Endothelial cell (in vitro differentiated cells): ENCODE measurements around the gene RPL13A. TPM values are rescaled to one million over a fixed set of nuclear protein-coding genes. Genes with fewer than 3 reads are reported as not detected.
A peak's percentile ranks its signal among the peaks of the same experiment; 100 is the strongest.
"Not testable (repeated sequence)": the region's sequence is repeated elsewhere in the genome, so short reads cannot be mapped to it uniquely, and the experiment has no call there.

Source experiments
- DNase-seq: peaks from one replicate; pipeline ENCODE4 v3.0.0; 2021; ENCODE audit warnings: low spot score
- H3K27ac Mint-ChIP-seq: one replicate; pipeline ENCODE4 v1.8.0; 2021; ENCODE audit warnings: mixed read lengths, inconsistent platforms; ENCODE audit not compliant: unreplicated experiment
- H3K27me3 Mint-ChIP-seq: one replicate; pipeline ENCODE4 v1.8.0; 2021; ENCODE audit warnings: mild to moderate bottlenecking, moderate library complexity, mixed read lengths, inconsistent platforms; ENCODE audit not compliant: unreplicated experiment
- H3K36me3 Mint-ChIP-seq: one replicate; pipeline ENCODE4 v1.8.0; 2021; ENCODE audit warnings: mild to moderate bottlenecking, low read depth, mixed read lengths, inconsistent platforms; ENCODE audit not compliant: unreplicated experiment
- H3K4me1 Mint-ChIP-seq: one replicate; pipeline ENCODE4 v1.8.0; 2021; ENCODE audit warnings: mild to moderate bottlenecking, mixed read lengths, inconsistent platforms; ENCODE audit not compliant: unreplicated experiment
- H3K4me3 Mint-ChIP-seq: one replicate; pipeline ENCODE4 v1.8.0; 2021; ENCODE audit warnings: mild to moderate bottlenecking, mixed read lengths, inconsistent platforms; ENCODE audit not compliant: unreplicated experiment
- H3K9me3 Mint-ChIP-seq: one replicate; pipeline ENCODE4 v1.8.0; 2021; ENCODE audit warnings: mixed read lengths, inconsistent platforms; ENCODE audit not compliant: unreplicated experiment
- CTCF ChIP-seq: fragments of 200-600 bp; sonication (generic); IDR thresholded peaks from one replicate; pipeline ENCODE4 v1.5.0; 2021; ENCODE audit warnings: antibody characterized with exemption; ENCODE audit not compliant: unreplicated experiment
- total RNA-seq: library from RNA; stranded (reverse); fragmentation: NEBNext Ultra II Directional; extraction: Animal tissue kit (Norgen Biotek cat#: 25700); gene quantifications from one replicate; pipeline ENCODE4 v1.2.1, GENCODE V29; 2021; ENCODE audit not compliant: unreplicated experiment

The RPL13A gene
- total RNA-seq, 1 donor from 2014 or later: 2,762 TPM

DNA sequence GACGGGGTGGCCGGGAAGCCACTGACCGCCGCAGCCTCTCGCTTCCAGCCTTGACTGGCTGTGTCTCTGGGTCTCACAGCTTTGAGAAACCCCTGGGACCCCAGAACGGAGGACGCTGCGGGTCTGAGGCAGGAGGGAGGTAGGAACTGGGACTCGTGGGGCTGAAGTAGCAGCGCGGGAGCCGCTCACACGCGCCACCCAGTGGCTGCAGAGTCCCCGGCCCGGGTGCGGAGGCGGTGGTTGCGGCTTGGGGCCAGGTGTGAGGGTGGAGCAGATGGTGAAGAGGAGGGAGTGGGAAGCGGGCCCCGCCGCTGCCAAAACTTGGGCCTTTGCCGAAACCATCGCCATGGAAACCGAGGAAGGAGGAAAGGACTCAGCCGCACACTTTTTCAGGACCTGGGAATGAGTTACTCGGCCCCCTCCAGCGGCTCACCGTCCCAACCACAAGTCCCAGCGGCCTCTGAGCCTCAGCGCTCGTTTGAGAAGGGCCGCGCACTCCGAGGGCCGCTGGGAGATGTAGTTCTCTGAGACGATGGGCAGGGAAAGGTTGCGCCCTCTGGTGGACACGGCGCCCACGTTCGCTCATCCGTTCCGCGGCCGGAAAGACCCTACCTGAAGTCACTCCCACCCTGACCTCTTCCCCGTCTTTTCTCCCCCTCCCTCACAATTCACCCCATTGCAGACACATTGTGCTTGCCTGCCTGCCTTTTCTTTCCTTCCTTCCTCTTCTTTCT is 43.9 kb upstream of the RPL13A start:
- peak overlapping the region; percentile 42 for H3K27ac Mint-ChIP-seq
- H3K4me1 Mint-ChIP-seq: peaks cover 15% of the 10 kb centered on the region
- H3K4me3 Mint-ChIP-seq: peak overlapping the region; percentile 82
- peaks cover 41% of the 10 kb centered on the region for H3K27me3 Mint-ChIP-seq
- H3K36me3 Mint-ChIP-seq: peaks cover 21% of the 10 kb centered on the region
- no peaks in the 10 kb centered on the region for H3K9me3 Mint-ChIP-seq
- DNase-seq: peak; percentile 94
- peak; percentile 85 for TF ChIP-seq CTCF

DNA sequence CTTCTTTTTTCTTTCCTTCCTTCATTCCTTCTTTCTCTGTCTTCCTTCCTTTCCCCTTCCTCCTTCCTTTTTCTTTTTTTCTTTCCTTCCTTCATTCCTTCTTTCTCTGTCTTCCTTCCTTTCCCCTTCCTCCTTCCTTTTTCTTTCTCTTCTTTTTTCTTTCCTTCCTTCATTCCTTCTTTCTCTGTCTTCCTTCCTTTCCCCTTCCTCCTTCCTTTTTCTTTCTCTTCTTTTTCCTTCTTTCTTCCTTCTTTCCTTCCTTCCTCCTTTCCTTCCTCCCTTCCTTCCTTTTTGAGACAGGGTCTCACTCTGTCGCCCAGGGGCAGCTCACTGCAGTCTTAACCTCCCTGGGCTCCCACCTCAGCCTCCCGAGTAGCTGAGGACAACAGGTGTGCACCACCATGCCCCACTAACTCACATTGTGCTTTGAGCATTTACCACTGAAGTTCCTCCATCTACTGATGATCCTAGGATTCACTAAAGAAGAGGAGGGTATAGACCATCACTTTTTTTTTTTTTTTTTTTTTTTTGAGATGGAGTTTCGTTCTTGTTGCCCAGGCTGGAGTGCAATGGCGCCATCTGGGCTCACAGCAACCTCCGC is 43.2 kb upstream of the RPL13A start:
- Mint-ChIP-seq H3K27ac (peak overlapping the region; percentile 42), H3K4me1 (peaks cover 17% of the 10 kb centered on the region), H3K36me3 (peaks cover 24% of the 10 kb centered on the region), H3K4me3 (peak overlapping the region; percentile 67), H3K27me3 (peaks cover 36% of the 10 kb centered on the region)
- DNase-seq, H3K9me3 Mint-ChIP-seq: not testable (repeated sequence)

- Mint-ChIP-seq H3K9me3 (no peaks in the 10 kb centered on the region), H3K4me3 (peak overlapping the region; percentile 48), H3K27me3 (peaks cover 27% of the 10 kb centered on the region), H3K36me3 (peaks cover 33% of the 10 kb centered on the region), H3K27ac (no peak overlapping the region), H3K4me1 (peaks cover 20% of the 10 kb centered on the region)
- TF ChIP-seq CTCF: no peak
- no peak for DNase-seq
These were observed 41.4 kb upstream of the RPL13A start for GRCh38 chr19:49445997-49446396.

DNA sequence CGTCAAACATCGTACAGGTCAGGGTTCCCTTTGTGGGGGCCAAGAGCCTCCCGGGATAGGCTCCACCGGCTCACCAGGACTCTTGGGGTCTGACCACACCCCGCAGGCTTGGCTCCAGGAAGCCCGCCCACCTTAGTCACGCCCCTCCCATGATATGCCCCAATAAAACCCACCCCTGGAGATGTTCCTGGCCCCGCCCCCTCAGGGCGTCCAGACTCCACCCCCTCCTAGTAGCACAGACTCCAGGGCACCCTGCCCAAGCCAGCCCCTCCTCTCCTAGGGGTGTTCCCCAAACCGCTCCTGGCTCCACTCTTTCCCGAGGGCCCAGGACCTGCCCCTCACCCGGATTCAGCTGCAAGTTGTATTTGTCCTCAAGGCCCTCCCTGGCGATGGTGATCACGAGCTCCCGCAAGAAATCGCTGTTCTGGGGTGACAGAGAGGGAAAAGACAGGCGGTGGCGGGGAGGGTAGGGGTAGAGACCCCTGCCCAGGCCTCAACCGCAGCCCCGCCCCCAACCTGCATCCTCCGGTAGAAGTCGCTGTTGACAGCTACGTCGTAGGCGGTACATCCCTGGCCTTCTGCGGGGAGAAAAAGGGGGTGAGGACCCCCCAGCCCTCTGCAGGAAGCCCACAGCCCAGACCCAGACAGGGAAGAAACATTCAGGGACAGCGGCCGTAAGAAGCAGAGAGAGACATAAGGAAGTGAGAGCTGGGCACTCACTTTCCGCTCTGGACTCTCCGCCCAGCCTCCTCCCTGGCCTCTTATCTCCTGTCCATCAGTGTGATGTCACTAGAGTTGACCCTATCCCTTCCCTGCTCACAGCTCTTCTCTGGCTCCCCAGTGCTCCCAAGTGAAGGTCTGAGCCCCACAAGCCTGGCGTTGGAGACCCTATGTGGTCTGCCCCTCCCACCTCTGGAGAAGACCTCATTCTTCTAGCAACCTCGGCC is 39.6 kb upstream of the RPL13A start:
- peaks cover 22% of the 10 kb centered on the region for H3K27me3 Mint-ChIP-seq
- peak overlapping the region; percentile 3 for H3K27ac Mint-ChIP-seq
- TF ChIP-seq CTCF: no peak
- H3K4me3 Mint-ChIP-seq: peak overlapping the region; percentile 85
- H3K4me1 Mint-ChIP-seq: peaks cover 21% of the 10 kb centered on the region
- no peaks in the 10 kb centered on the region for H3K9me3 Mint-ChIP-seq
- H3K36me3 Mint-ChIP-seq: peaks cover 30% of the 10 kb centered on the region
- DNase-seq: no peak

DNA sequence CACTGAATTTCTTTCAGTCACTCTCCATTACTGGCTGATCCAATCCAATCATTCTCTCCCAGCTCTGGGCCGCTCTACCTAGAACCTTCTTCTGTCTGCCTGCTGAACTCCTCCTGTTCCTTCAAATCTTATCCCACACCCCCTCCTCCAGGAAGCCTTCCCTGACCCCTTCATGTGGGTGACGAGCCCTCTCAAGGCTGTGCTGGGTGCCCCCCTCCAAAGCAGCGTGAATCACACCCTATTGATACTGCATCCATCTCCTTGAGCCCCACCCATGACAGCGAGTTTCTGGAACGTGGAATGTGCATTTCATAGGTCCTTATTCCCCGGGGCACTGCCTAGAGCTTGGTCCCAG is 39.0 kb upstream of the RPL13A start:
- peaks cover 23% of the 10 kb centered on the region for H3K27me3 Mint-ChIP-seq
- peaks cover 31% of the 10 kb centered on the region for H3K36me3 Mint-ChIP-seq
- peak overlapping the region; percentile 3 for H3K27ac Mint-ChIP-seq
- H3K4me1 Mint-ChIP-seq: peaks cover 24% of the 10 kb centered on the region
- no peak for TF ChIP-seq CTCF
- no peak for DNase-seq
- H3K4me3 Mint-ChIP-seq: peak overlapping the region; percentile 85
- no peaks in the 10 kb centered on the region for H3K9me3 Mint-ChIP-seq
